Testis (tissue), 2 donors: ENCODE data around the gene SSR1.

Experiments
- CTCF ChIP-seq, 3 experiments: fragments of 450-650 bp in 2 of 3; fragments of 200-600 bp in 1 of 3; sonication (generic) in 1 of 3; IDR thresholded peaks; one replicate each; pipeline ENCODE4 v1.5.1; 2016 to 2019; ENCODE audit warnings: antibody characterized with exemption in 3 of 3, mild to moderate bottlenecking in 2 of 3, moderate library complexity in 1 of 3
- POLR2A ChIP-seq: fragments of 450-650 bp; IDR thresholded peaks from one replicate; pipeline ENCODE4 v1.6.1; 2017; ENCODE audit warnings: antibody characterized with exemption, mild to moderate bottlenecking, moderate library complexity

- TF ChIP-seq CTCF (IDR thresholded peaks at IDR 0.05): no peak
- TF ChIP-seq POLR2A: no peak
Observed at GRCh38 chr6:7232351-7232750, 80.6 kb downstream of the SSR1 start.
